ENCODE results near the gene AOX1.
"Not testable (repeated sequence)": the region's sequence is repeated elsewhere in the genome, so short reads cannot be mapped to it uniquely, and the experiment has no call there.

Gene AOX1

GRCh38 chr2:200640176-200640575 is 54.4 kb downstream of the AOX1 start:
- TF ChIP-seq EZH2phosphoT487 (IDR thresholded peaks at IDR 0.05; ENCODE audit: borderline replicate concordance, low read length), result no peak
- TF ChIP-seq CTCF (IDR thresholded peaks at IDR 0.05; ENCODE audit: low read depth, low read length, poor library complexity, severe bottlenecking), result no peak
- H4K20me1 ChIP-seq (ENCODE audit: control insufficient read depth, insufficient read depth, low read depth, low read length), result no peaks in the 10 kb centered on the region

GRCh38 chr2:200640901-200641300 is 55.1 kb downstream of the AOX1 start:
- Histone ChIP-seq H3K4me2 (ENCODE audit: low read length) (no peak overlapping the region), H3K79me2 (ENCODE audit: control insufficient read depth, low read length) (no peaks in the 10 kb centered on the region), H3K9me2 (replicated peaks; ENCODE audit: control insufficient read depth, low read length) (no peaks in the 10 kb centered on the region), H3K27ac (ENCODE audit: low read depth, low read length) (no peak overlapping the region), H3K4me1 (ENCODE audit: control insufficient read depth, low read length) (no peaks in the 10 kb centered on the region), H3K36me3 (ENCODE audit: control insufficient read depth, low read length) (no peaks in the 10 kb centered on the region), H3K4me3 (ENCODE audit: low read length) (no peak overlapping the region), H3F3A (ENCODE audit: control insufficient read depth, insufficient read depth) (no peaks in the 10 kb centered on the region), H4K20me1 (ENCODE audit: control insufficient read depth, insufficient read depth, low read depth, low read length) (no peaks in the 10 kb centered on the region), H3K27me3 (ENCODE audit: control insufficient read depth, low read length) (no peaks in the 10 kb centered on the region), H3K9me3 (ENCODE audit: control insufficient read depth, insufficient read depth, low read length) (no peaks in the 10 kb centered on the region)
- TF ChIP-seq CTCF (IDR thresholded peaks at IDR 0.05; ENCODE audit: low read depth, low read length, poor library complexity, severe bottlenecking), result no peak
- no peak for TF ChIP-seq EZH2phosphoT487 (IDR thresholded peaks at IDR 0.05; ENCODE audit: borderline replicate concordance, low read length)

More at GRCh38 chr2:200640176-200640575, 54.4 kb downstream of the AOX1 start:
- H3K9me2 ChIP-seq (replicated peaks; ENCODE audit: control insufficient read depth, low read length), result no peaks in the 10 kb centered on the region
- H3K4me2 ChIP-seq (ENCODE audit: low read length), result no peak overlapping the region
- 0 out of 2 replicates have a peak, but pooled peaks cover 2% of the 10 kb centered on the region for H3K27me3 ChIP-seq (ENCODE audit: control insufficient read depth, low read length)
- no peak overlapping the region for H3K4me3 ChIP-seq (ENCODE audit: low read length)
- no peaks in the 10 kb centered on the region for H3K4me1 ChIP-seq (ENCODE audit: control insufficient read depth, low read length)
- H3K79me2 ChIP-seq (ENCODE audit: control insufficient read depth, low read length), result no peaks in the 10 kb centered on the region
- no peaks in the 10 kb centered on the region for H3K9me3 ChIP-seq (ENCODE audit: control insufficient read depth, insufficient read depth, low read length)
- H3K27ac ChIP-seq (ENCODE audit: low read depth, low read length), result no peak overlapping the region
- H3K36me3 ChIP-seq (ENCODE audit: control insufficient read depth, low read length), result no peaks in the 10 kb centered on the region
- H3F3A ChIP-seq (ENCODE audit: control insufficient read depth, insufficient read depth), result no peaks in the 10 kb centered on the region

- not testable (repeated sequence) for H3K27me3 ChIP-seq (ENCODE audit: control insufficient read depth, low read length); H3K9me2 ChIP-seq (replicated peaks; ENCODE audit: control insufficient read depth, low read length); H3K36me3 ChIP-seq (ENCODE audit: control insufficient read depth, low read length); H3K4me1 ChIP-seq (ENCODE audit: control insufficient read depth, low read length); H4K20me1 ChIP-seq (ENCODE audit: control insufficient read depth, insufficient read depth, low read depth, low read length); H3K79me2 ChIP-seq (ENCODE audit: control insufficient read depth, low read length); H3K27ac ChIP-seq (ENCODE audit: low read depth, low read length); H3F3A ChIP-seq (ENCODE audit: control insufficient read depth, insufficient read depth); H3K4me3 ChIP-seq (ENCODE audit: low read length); H3K9me3 ChIP-seq (ENCODE audit: control insufficient read depth, insufficient read depth, low read length); H3K4me2 ChIP-seq (ENCODE audit: low read length)
Measured at GRCh38 chr2:200648518-200649281, 62.9 kb downstream of the AOX1 start.

- Histone ChIP-seq H3K4me1 (ENCODE audit: control insufficient read depth, low read length) (no peaks in the 10 kb centered on the region), H3K4me2 (ENCODE audit: low read length) (no peak overlapping the region), H3K9me3 (ENCODE audit: control insufficient read depth, insufficient read depth, low read length) (no peaks in the 10 kb centered on the region), H3K27me3 (ENCODE audit: control insufficient read depth, low read length) (no peaks in the 10 kb centered on the region), H3F3A (ENCODE audit: control insufficient read depth, insufficient read depth) (no peaks in the 10 kb centered on the region), H4K20me1 (ENCODE audit: control insufficient read depth, insufficient read depth, low read depth, low read length) (no peaks in the 10 kb centered on the region), H3K9me2 (replicated peaks; ENCODE audit: control insufficient read depth, low read length) (no peaks in the 10 kb centered on the region), H3K79me2 (ENCODE audit: control insufficient read depth, low read length) (no peaks in the 10 kb centered on the region), H3K4me3 (ENCODE audit: low read length) (no peak overlapping the region), H3K36me3 (ENCODE audit: control insufficient read depth, low read length) (no peaks in the 10 kb centered on the region), H3K27ac (ENCODE audit: low read depth, low read length) (no peak overlapping the region)
- TF ChIP-seq EZH2phosphoT487 (IDR thresholded peaks at IDR 0.05; ENCODE audit: borderline replicate concordance, low read length) (no peak), CTCF (IDR thresholded peaks at IDR 0.05; ENCODE audit: low read depth, low read length, poor library complexity, severe bottlenecking) (no peak)
Measured at GRCh38 chr2:200649724-200650123, 63.9 kb downstream of the AOX1 start.
